NCI-H748 (cell line): ENCODE results near the gene NPHP3.

Experiments used
- DNase-seq: peaks from one replicate; lab custom pipeline; 2025; ENCODE audit not compliant: unreplicated experiment; lab: John Stamatoyannopoulos, UW

Gene NPHP3

DNA sequence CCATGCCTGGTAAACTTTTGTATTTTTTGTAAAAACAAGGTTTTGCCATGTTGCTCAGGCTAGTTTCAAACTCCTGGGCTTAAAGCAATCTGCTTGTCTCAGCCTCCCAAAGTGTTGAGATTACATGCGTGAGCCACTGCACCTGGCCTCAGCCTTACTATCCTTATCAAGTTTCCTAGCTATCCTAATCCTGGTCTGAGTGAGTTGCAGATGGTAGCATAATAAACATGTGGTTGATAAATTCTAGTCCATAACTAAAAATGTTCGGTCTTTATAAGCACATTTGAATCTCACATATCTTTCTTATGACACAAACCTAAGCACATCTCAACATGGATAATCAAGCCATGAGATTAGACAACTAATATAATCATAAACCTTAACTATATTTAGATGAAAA is 18.5 kb downstream of the NPHP3 start:
- DNase-seq, result no peak

DNA sequence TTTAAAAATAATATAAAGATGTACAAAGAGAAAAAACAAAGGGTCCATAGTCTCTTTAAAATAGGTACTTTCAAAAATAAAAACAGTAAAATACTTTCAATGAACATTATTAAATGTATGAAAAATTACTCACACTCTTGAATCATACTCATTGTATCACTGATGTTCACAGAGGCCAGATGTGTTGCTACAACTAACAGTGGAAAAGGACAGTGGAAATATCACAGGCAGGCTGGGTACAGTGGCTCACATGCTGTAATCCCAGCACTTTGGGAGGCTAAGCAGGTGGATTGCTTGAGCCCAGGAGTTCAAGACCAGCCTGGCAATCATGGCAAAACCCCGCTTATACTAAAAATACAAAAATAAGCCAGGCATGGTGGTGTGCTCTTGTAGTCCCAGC is 26.8 kb downstream of the NPHP3 start:
- no peak for DNase-seq

DNA sequence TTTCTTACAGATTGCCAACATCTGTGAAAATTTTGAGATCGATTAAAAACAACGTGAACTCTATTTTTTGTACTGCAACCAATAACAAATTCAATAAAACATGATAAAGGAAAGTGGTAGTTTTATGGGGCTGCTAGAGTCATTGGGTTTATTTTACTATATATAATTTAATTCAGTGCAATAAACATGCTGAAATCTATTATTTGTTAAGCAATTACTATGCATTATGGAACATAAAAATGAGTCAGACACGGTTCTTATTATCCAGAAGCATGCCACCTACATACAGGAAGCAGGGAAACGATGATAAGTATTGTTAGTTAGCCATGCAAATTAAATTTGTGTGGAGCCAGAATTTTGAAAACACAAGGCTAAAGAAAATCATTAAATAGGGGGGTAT is 27.2 kb downstream of the NPHP3 start:
- no peak for DNase-seq

DNA sequence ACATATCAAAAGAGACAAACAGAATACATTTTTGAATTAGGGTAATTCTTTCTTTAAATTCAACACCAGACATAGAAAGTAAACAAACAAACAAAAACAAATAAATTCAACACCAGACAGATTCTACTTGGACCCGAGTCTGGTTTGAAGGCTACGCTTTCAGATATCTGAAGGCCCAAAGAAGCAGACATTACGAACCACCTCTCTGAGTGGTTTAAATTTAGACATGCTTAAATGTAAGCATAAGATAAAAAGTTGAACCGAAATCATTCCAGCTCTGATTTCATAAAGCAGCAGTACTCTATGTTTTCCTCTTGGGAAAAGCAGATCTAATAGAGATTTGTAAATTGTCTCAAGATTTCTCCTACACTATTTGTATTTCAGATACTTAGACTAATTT is 32.2 kb downstream of the NPHP3 start:
- DNase-seq, result no peak

DNA sequence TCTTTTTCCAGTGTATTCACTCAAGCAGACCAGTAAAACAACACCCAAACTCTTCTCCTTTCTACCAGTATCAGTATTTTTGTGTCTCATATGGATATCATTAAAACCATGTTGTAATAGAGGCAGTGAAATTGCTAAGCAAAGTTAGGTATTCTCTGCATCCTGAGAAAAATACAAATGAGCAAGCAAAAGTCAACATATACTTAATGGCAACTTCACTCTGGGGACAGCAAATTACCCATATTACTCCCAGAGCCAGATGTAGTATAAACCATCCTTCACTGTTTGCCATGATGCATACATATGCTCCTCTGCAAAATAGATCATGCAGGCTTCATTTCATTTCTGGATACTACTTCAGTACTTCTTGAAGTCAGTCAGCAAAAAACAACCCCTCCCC is 40.0 kb downstream of the NPHP3 start:
- DNase-seq, result no peak

DNA sequence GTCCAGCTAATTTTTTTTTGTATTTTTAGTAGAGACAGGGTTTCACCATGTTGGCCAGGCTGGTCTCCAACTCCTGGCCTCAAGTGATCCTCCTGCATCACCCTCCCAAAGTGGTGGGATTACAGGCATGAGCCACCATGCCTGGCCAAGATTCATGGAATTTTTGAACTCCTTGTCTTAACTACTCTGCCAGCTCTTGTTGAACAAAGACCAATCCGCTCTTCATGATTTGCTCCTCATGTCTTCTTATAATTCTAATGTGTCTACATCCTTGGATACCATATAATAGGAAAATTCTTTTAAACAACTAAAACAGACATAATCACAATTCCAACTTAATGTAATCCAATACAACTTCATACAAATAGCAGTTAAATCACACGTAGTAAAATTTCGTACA is 40.8 kb downstream of the NPHP3 start:
- DNase-seq, result no peak

DNA sequence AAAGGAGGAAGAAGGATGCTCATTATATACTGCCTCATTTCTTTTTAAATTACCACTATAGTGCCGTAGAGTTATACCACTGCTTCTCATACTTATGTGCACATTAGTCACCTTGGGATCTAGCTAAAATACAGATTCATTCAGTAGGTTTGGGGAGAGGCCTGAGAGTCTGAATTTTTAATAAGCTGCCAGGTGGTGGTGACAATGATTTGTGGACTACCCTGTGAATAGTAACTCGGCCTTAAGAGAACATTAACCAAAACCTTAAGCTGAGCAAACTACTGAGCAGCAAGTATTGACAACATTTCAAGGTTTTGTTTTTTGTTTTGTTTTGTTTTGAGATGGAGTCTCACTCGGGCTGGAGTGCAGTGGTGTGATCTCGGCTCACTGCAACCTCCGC is 42.3 kb downstream of the NPHP3 start:
- no peak for DNase-seq

DNA sequence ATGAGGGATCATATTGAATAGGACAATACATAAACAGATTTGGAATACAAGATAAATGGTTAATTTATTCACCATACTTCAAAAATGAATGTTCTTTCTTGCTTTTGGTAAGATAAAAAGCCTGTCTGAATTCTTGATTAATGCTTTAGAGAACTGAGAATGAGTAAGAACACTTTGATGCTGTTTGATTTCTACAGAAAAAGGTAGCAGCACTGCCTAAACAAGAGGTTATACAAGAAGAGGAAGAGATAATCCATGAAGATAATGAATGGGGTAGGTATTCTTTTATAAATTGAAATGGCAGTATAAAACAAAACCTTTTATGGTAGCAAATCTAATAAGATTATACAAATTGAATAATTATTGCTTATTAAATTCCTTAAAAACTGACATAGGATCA is 46.8 kb downstream of the NPHP3 start:
- no peak for DNase-seq

DNA sequence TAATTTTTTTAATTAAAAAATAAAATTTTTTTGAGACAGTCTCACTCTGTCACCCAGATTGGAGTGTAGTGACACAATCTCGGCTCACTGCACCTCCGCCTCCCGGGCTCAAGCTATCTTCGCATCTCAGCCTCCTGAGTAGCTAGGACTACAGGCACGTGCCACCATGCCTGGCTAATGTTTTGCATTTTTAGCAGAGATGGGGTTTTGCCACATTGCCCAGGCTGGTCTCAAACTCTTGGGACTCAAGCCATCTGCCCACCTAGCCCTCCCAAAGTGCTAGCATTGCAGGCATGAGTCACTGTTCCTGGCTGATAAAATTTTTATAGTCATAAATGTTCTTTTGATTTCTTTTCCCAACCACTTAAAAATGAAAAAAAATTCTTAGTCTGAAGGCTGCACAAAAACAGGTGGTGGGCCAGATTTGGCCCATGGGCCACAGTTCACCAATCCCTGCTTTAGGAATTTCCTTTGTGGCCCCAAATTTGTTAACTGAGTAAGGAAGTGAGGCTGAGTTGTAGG is 52.9 kb downstream of the NPHP3 start:
- no peak for DNase-seq

DNA sequence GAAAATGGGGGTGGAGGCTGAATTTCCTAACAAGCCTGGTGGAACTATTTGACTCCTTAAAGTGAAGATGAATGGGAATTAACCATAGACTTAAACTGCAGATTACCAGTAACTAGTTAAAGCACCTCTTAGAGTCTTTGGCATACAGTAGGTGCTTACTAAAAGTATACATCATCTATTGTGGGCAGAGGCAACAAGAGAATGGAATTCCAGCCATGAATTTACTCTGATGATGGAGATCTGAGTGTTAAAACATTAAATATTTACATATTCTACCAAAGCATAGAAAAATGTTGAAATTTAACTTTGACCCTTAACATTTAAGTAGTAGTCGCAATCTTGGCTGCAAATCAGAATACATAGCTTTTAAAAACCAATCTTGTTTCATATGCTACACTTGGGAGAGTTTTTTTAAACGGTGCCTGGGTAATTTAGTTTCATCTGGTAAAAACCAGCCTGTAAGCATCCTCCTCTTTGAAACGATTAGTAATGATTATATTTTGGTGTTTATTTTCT is 56.9 kb downstream of the NPHP3 start:
- DNase-seq, result no peak

DNA sequence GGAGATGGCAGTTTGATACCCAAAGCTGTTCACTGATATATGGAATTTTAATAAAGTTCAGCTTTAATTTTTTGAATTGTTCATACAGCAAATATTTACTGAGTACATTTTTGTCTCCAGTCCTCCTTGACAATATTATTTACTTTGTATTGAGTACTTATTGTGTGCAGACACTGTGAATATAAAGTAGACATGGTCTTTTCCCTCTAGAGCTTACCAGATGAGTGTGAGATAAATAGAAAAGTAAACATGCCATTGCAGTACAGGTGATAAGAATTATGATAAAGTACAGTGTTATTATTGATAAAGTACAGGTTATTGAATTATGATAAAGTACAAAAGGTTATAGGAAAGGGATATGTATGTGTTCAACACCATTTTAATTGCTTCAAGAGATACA is 60.0 kb downstream of the NPHP3 start:
- DNase-seq, result no peak

DNA sequence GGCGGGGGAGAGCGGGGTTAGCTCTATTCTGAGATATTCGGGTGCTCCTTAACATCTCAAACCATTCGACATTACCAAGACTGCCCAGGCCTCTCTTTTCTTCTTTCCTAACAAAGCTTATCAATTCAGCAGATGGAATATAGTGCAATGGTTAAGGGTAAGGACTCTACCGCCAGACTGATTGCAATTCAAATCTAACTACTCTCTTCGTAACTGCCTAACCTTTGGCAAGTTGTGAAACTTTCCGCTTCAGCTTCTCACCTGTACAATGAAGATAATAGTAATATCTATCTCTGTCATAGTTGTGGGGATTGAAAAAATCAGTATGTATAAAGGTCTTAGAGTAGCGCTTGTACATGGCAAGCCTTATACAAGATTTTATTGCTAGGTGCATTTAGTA is 61.1 kb downstream of the NPHP3 start:
- no peak for DNase-seq

DNA sequence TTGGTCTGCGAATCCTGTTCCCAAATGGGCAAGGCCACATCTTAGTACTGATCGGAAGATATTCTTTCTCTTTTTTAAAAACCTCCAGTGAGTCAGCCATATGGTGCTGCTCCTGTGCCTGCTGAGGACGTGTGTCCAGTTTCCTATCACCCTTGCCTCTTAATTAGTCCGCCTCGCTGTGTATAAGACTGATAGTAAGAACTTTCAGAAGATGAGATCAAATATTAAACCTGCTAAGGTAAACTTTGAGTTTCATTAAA is 61.5 kb downstream of the NPHP3 start:
- no peak for DNase-seq

DNA sequence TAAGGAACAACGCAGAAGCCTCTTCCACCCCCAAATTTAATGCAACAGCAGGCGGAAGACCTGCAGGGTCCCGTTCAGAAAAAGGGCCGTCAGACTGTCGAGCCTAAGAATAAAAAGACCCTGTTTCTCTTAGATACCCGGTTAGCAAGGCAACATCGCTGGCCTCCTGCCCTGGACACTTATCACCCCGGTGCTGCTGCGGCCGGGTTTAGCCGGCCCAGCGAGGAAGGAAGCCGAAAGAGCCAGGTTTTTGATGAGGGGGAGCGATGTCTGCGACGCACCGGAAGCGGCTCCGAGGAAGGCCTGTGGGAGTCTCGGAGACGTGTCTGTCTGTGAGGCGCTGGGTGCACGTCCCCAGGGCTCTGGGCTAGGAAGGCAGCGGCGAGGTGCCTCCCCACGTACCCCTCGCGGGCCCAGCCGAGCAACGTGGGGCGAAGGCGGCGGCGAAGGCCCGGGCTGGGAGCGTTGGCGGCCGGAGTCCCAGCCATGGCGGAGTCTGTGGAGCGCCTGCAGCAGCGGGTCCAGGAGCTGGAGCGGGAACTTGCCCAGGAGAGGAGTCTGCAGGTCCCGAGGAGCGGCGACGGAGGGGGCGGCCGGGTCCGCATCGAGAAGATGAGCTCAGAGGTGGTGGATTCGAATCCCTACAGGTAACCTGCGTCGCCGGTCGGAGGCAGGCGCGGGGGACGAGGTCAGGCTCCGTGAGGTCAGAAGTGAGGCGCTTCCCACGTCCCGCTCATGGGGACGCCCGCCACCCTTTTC is 62.0 kb downstream of the NPHP3 start, which contains the start of gene UBA5:
UBA5 (plus strand) TSS at position 278 of the 759 bp plus-strand sequence; CDS start at position 487, 209 bp downstream.
- peak; percentile 72 for DNase-seq

DNA sequence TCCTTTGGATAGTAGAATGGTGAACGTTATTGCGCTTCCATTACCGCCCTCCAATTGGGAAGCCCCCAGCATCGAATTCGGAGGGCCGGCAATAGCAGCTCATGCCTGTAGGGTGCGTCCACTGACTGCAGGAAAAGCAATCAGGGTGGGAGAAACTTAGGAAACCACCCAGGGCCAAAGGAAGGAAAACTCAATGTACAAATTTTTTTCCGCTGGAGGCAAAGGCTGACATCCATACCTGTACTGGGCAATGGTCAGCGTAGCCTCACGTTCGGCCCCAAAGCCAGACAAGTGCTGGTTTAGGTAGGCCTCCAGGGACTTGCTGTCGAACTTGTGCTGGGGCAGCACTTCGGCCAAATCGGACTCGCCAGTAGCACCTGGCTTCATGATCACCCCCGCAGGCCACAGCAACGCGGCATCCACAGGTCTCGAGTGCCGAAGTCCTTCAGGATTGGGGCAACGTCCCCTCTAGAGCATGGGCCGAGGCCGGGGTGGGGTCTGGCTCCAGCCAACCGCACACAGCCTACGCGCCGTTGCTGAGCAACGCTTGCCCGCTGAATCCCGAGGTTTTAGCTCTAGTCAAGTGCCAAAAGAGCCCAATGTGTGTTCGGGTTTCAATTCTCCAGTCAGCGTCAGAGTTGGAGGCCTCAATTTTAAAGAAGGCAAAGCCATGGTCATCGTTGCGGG is 62.7 kb downstream of the NPHP3 start, which contains the start of gene ACAD11:
ACAD11 (minus strand) TSS at position 445 of the 687 bp plus-strand sequence; CDS start at position 387, 58 bp downstream.
- DNase-seq, result peak; percentile 85

DNA sequence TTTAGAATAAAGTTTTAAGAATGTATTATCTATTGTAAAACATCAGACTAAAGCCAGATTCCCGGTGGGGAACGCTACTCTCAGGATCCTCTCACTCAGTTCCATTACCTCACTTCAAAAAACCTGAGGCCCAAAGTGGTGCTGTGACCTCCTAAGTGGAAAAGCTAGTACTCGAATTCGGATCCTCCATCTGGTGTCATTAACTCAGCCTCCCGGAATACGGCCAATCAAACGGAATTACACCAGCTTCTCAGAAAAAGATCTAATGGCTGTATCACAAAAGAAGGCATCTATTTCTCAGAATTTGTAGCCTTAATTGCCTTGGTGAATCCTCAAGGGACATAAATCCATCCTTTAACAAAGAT is 63.2 kb downstream of the NPHP3 start:
- no peak for DNase-seq

DNA sequence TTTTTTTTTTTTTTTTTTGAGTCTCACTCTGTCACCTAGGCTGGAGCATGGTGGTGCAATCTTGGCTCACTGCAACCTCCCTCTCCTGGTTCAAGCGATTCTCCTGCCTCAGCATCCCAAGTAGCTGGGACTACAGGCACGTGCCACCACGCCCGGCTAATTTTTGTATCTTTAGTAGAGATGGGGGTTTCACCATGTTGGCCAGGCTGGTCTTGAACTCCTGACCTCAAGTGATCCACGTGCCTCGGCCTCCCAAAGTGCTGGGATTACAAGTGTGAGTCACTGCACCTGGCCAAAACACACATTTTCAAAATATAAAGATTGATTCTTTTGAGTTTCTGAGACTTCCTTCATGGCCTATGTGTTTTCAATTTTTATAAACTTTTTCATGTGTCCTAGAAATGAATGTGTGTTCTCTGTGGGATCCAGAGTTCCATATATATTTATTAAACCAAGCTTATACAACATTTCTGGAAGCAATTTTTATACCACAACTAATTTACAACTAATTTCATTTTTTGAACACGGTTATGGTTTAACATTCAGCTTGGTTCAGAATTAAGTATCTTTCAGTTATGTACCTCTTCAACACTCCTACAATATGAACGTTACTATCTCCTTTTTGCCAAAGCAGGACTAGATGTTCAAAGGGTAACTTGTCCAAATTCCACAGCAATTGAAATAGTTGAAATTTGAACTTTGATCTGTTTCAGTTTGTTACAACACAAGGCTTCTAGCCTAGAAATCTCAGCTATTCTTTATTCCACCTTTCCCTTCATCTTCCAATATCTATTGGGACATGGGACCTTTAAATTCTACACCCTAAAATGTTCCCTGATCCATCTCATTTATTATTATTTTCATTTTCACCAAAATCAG is 64.1 kb downstream of the NPHP3 start:
- no peak for DNase-seq

DNA sequence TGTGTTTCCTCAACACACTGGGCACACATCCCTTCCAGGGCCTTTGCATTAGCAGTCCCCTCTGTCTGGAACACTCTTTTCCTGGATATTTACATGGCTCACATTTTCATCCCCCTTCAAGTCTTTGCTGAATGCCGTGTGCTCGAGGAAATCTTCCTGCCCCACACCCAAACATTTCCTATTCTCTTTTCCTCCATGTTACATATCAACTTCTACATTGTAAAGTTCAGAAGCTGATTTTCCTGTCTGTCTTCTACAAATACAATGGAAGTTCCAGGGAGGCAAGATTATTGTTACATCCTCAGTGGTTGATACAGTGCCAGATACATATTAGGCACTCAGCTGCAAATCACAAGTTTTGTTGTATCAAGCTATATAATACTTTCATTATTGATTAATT is 66.7 kb downstream of the NPHP3 start:
- DNase-seq, result no peak

DNA sequence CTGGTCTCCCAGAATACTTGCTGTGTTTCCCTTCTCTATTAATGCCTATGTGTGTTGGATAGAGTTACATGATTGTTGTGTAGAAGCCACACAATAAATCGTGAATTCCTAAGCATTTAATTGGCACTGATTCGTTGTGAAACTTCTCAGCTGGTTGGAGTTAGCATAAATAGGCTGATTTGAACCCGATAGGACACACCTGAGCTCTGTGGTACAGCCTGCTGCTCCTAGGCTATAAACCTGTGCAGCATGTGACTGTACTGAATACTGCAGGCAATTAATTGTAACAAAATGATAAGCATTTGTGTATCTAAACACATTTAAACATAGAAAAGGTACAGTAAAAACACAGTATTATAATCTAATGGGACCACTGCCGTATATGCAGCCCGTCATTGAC is 67.5 kb downstream of the NPHP3 start:
- no peak for DNase-seq

DNA sequence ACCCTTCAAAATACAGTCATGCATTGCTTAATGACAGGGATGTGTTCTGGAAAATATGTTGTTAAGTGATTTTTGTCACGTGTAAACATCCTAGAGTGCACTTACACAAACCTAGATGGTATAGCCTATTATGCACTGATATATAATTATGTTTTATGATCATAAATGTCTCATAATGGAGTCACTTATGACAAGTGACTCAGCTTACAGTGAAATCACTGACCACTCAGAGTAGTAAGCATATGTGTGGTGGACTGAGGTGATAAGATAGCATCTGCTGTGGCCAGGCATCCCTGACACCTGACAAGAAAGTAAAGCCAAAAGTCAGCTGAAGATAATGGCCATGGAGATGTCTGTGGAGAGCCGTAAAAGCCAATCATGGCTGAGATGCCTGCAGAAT is 68.0 kb downstream of the NPHP3 start:
- DNase-seq, result peak; percentile 44

DNA sequence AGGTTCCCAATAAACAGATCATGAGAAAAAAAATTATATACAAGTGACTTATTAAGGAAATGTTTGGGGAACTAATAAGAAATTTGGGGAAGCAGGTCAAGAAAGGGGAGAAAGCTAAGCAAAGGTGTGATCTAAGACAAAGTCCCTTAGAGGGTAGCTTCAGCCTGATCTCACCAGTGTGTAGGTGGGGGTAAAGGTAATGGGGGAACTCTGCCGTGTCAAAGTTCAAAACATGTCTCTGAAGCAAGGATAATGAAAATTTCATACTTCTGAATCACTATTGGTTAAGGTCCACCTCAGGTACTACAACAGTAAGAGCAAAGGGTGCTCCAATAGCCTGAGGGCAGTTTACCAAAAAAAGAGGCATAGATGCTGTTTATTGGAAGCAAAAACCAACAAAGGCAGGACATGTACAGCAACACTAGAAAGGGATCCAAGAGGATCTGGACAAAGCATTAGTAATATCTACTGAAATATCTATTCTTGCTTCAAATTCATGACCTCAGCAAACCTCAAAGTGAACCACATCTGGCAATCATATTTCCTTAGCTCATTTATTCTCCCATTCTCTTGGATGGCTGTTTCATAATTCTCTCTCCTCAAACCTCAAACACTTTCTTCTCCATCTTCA is 69.5 kb downstream of the NPHP3 start:
- DNase-seq, result no peak
